Posterior cingulate gyrus (tissue), 11 donors: ENCODE data around the gene CAND2.
A peak's percentile ranks its signal among the peaks of the same experiment; 100 is the strongest.

ENCODE experiments used
- DNase-seq, 10 donors: peaks; one replicate each; pipeline versions ENCODE4 v3.0.0 to v3.0.0-alpha.2; 2020 to 2021; ENCODE audit warnings: mixed read lengths in 3 of 10
- intact Hi-C: fragments of 100-400 bp; cut with DNase I; formaldehyde crosslinking; loops from one replicate; pipeline ENCODE4 v1.15.1; 2023

Gene CAND2

DNA sequence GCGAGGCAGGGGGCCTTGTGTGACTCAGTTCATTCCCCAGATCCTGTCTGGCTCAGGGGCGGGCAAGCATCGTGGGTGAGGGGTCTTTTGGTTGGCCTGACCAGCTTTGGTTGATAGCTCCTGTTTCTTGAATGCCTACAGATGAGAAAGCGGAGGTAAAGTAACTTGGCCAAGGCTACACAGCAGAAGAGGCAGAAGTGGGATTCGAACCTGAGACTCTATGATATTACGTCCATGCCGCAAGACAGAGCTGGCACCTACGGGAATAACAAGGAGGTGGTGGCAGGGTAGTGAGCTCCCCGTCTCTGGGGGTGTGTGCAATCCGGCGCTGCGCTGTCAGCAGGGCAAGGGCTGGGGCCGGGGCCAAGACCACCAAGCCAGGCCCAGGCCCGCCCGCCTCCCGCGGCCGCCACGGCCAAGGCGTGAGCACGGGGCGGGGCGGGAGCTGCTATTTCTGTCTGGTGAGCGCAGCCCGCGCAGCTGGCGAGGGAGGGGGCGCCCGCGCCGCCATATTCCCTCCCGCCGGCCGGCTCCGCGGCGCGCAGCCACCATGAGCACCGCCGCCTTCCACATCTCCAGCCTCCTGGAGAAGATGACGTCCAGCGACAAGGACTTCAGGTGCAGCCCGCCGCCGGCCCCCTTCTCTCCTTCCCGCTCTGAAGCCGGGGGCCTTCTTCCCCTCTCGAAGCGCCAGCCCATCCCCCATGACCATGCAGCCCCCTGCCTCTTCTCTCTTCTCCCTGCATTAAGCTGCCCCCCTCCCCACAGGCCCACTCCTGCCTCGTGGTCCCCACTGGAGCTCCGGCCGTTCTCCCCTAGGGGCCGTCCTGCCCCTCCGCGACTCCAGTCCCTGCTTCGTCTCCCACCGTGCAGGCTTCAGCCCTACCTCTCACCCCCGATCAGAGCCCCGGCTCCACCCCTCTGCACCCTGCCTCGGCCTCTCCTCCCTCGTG, at the start of gene CAND2:
CAND2 (plus strand) TSS at position 510 of the 953 bp plus-strand sequence; CDS start at position 551, 41 bp downstream.
- intact Hi-C loops = no loop called here
- peak; percentile 46 to 96 (median 64) for DNase-seq

DNA sequence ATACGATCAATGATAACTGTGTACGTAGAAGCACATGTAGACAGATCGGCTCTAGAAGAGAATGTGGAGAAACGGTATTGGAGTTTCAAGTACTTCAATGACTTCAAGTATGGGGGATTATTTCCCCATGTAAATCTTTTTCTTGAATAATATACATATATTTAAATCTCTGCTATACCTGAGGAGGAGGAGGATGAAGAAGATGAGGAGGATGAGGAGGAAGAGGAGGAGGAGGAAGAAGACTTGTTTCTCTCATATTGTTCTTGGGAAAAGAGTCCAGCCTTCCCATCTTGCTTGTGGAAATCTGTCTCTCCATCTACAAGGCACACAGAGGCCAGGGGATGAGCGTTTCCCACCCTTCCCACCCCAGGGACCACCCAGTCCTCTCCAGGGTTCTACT, 48.0 kb upstream of the CAND2 start:
- no peak for DNase-seq
- intact Hi-C loops = no loop called here

DNA sequence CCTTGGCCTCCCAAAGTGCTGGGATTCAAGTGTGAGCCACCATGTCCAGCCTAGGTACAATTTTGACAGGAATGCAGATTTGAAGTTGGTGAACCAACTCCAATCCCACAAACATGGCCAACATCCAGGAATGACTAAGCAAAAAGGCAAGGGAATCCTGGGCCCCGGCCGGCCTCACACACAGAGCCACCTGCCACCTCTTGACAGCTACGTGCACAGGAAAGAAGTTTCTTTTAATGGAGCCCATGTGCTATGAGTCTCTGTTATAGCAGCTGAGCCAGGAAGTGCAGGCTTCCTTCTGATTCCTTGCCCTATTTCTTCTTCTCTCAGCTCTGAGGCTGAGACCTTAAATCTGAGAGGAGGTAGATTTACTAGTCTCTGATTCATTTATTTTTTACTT, 46.3 kb upstream of the CAND2 start:
- DNase-seq = peak in 6 of 10 donors; percentile 16 to 87 (median 58)
- intact Hi-C loops = no loop called here

DNA sequence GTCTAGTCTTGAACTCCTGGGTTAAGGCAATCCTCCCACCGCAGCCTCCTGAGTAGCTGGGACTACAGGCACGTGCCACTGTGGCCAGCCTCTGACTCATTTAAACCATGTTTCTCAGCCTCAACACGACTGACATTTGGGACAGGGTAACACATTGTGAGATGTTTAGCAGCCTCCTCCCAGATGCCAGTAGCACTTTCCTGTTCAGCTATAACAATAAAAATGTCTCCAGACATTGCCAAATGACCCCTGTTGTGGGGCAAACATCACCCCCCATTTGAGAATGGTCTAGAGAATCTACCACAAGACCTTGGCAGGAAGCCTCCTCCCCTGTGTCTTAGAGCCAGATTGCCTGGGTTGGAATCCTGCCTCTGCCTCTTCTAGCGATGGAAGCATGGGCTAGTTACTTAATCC, 45.8 kb upstream of the CAND2 start:
- peak in 2 of 10 donors; percentile 15 to 44 for DNase-seq
- intact Hi-C loops = no loop called here

DNA sequence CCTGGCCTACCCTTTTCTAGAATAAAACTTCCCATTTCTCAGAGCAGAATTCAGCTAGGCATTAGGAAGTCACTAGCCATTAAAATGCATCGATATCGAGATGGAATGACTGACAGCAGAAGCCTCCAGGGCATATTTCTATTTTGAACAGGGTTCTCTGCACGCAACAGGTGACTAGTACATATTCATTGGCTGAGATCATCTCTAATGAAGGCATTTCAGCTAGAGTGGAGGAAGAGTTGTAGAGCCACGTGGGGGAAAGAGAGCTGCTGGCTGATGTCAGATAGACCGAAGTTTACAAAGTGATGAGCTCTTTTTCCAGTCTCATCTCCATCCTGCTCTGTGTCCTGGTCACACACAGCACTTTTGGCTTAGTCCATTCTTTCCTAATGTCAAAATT, 44.9 kb upstream of the CAND2 start:
- peak in 1 of 10 donors; percentile 13 for DNase-seq
- intact Hi-C loops = no loop called here

DNA sequence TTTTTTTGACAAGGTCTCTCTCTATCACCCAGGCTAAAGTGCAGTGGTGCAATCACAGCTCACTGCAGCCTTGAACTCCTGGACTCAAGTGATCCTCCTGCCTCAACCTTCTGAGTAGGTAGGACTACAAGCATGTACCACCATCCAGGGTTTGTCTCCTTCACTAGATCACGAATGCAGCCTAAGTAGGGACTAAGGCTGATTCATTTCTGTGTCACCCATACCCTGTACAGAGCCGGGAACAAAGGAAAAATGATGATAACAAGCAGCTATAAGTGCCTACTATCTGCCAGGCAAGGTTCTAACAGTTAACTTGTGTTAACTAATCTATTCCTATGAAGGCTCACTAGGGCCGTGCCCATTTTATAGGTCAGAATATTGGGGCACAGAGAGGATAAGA, 44.4 kb upstream of the CAND2 start:
- DNase-seq = peak in 1 of 10 donors; percentile 3
- intact Hi-C loops = no loop called here

DNA sequence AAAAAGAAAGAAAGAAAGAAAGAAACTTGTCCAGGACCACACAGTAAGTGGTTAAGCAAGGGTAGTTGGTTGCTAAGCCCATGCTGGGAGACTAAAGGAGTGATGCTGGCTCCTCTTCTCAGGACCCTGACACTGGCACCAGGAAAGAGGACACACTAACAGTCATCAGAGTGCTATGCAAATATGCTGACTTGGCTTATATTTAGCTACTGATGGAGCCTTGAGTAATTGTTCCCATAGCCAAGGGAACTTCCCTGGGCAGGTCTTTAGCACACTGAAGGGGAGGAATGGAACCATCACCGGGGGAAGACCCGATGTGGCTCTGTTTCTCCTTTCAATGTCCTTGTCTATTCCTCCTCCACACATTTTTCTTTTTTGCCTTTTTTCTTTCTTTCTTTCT, 43.7 kb upstream of the CAND2 start:
- intact Hi-C loops = no loop called here
- no peak for DNase-seq

DNA sequence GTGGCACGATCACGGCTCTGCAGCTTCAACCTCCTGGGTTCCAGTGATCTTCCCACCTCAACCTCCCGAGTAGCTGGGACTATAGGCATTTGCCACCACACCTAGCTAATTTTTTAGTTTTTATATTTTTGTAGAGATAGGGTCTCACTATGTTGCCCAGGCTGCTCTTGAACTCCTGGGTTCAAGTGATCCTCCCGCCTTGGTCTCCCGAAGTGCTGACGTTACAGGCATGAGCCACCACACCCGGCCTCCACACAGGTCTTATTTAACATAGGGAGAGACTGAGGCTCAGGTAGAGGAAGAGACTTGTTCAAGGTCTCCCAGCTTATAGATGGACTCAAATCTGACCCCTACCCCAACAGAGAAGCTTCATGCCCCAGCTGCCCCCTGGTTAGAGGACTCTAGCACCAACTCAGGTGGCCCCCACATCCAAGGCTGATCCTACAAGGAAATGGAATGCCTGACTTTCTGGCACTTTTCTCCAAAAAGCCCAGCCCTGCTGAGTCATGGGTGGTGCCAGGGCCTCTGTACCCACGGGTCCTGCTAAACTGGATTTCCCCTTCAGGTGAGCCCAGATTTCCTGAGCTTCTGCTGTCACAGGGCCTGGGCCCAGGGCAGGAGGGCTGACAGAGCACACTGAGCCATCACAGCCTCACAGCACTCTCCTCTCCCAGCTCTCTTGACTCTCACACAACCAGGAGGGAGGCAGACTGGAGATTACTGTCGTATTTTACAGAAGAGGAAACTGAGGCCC, 43.0 kb upstream of the CAND2 start:
- DNase-seq = peak in 2 of 10 donors; percentile 42 to 57
- intact Hi-C loops = no loop called here

DNA sequence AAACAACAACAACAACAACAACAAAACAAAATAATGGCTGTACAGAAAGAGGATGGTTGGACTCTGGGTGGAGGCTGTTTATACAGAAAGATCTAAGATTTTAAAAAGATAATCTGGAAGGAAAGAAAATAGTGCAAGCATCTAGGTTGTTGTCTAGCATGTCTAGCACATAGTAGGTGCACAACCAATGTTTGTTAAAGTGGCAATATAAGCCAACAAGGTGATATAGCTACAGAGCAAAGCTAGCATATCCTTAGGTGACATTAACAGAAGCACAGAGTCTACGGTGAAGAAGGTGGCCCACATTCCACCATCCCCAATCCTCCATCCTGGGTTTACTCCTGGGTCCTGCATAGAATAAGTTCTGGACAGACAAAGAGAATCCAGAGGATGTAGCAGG, 42.2 kb upstream of the CAND2 start:
- peak in 1 of 10 donors; percentile 6 for DNase-seq
- intact Hi-C loops = no loop called here

DNA sequence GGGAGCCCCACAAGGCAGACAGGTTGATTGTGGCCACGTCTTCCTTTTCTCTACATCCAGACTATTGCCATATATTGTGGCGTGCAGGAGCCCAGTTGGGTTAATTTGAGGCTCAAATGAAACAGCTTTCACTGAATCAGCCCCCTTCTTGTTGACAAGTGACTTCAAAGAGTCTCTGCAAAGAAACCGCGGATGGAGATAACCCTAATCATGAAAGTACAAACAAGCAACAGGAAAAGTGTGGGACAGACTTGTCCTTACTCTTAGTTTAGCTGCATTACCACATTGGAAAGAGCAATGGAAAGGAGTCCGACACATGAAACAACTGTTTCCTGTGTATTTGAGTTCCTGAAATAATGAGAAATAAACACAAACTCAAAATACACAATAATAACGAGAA, 40.7 kb upstream of the CAND2 start:
- intact Hi-C loops = no loop called here
- DNase-seq = peak in 2 of 10 donors; percentile 17 to 26

DNA sequence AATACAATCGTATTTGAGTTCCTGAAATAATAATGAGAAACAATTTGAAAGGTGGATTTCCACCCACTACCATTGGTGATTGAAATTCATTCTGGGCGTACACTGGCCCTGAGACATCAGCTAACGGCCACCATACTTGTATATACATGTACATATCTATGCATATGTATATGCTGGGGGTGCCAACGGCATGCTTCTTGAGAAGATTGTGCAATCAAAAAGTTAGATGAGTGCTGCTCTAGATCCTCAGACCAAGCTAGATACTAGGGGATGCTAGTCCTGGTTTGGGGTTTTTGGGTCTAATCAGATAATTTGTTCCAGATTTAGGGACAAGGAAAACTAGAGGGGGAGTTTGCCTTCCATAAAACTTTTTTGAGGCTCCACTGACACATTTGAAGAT, 40.3 kb upstream of the CAND2 start:
- DNase-seq = peak in 2 of 10 donors; percentile 1 to 6
- intact Hi-C loops = no loop called here

DNA sequence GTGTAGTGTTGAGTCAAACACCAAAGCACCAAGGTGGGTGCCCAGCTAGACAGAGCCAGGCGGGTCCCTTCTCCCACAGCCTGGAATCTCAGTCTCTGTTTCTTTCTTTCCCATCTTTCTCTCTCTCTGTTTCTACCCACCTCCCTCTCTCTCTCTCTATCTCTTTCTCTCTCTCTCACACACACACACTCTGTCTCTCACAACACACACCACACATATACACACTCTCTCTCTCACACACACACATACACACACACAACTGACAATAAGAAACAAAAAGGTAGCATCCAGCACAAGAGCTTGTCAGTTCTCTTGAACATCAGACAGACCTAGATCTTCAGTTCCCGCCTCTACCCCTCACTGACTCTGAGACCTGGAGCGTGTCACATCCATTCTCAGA, 39.8 kb upstream of the CAND2 start:
- DNase-seq = peak in 2 of 10 donors; percentile 8 to 10
- intact Hi-C loops = no loop called here

DNA sequence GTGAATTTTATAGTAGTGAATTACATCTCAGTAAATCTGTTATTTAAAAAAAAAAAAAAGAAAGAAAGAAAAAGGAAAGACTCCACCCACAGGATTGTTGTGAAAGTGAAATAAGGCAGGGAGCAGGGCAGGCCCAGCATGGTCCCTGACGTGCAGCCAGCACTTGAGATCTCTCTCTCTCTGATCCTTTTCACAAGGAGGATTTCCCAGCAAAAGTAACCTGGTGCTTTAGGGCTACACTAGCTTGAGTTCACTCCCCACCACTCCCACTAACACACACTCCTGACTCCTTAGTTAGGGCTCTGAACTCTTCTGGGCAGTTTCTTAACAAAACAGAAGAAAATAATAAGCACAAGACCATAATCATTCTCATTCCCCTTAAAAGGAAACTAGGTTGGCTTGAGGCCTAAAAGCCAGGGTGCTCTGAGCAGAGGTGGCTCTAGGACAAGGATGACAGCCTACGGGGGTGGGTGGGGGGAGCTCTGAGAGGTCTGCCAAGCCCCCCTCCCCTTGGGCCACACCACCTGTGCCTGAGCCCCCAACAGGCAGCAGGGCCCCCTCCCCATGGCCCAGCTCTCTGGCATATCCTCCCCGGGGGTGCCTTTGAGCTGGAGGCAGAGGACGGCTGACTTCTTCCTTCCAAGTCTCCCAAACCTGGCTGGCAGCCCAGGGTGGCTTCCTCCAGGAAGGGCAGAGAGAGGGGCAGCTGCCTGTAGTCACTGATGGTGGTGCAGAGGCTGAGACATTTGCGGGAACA, 38.3 kb upstream of the CAND2 start:
- peak in 2 of 10 donors; percentile 59 to 80 for DNase-seq
- intact Hi-C loops = no loop called here

DNA sequence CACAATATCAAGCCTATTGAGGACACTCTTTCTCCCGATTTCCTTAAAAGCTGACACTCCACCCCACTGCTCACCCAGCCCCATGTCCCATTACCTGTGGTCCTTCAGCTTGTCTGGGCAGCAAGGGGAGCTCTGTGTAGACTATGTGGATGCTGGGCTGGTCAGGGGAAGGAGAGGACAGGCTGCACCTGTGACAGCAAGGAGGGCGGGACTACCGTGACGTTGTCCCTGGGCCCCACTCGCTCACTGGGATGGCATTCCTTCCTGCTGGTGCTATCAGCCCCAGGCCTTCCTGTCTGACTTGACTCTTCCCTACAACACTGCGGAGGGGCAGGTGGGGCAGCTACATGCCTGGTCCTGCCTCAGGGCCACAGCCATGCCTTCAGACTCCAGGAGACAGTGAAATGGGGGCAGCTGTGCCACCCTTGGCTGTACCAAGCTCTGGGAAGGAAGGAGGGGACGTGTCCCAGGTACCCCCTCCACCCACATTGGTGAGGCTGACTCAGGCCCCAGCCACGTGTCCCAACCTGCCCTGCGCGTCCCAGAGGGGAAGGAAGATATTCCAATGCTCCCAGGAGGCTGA, 37.3 kb upstream of the CAND2 start, which contains the start of gene TMEM40:
TMEM40 (minus strand) TSS at position 163 of the 583 bp plus-strand sequence. CDS start 9,427 bp downstream, outside the sequence.
- peak in 2 of 10 donors; percentile 45 to 73 for DNase-seq
- intact Hi-C loops = no loop called here

DNA sequence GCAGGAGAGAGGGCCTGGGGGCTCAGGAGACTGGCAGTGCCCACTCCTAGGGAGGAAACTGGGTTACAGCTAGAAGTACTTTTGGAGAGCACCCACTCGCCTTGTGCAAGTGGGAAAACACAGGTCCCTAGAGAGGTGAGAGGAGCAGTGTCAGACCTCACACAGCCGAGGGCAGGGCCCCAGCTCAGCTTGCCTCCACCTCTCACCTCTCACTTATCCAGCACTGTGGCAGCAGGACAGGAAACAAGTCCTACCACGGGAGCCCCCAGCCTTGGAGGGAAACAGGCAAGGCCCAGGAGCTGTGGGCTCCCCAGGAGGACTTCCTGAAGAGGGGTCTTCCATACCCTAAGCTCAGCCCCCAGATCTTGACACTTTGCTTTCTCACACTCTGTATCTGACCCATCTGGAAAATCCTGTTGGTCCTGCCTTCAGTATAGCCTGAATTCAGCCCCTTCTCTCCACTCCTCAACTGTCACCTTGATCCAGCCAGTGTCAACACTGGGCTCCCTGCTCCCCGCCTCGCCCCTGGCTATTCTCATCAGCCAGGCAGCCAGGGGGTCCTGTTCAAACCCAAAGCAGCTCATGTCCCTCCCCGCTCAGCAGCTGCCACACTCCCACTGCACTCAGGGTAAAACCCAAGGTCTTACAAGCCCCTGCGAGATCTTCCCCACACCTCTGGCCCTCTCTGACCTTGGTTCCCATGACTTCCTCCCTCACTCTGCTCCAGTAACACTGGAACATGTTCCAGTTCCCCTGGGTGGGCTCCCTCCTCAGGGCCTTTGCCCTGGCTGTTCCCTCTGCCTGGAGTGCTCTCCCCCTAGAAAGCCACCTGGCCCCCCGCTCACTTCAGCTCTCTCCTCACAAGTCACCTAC, 36.6 kb upstream of the CAND2 start:
- intact Hi-C loops = no loop called here
- DNase-seq = peak in 2 of 10 donors; percentile 44 to 66

DNA sequence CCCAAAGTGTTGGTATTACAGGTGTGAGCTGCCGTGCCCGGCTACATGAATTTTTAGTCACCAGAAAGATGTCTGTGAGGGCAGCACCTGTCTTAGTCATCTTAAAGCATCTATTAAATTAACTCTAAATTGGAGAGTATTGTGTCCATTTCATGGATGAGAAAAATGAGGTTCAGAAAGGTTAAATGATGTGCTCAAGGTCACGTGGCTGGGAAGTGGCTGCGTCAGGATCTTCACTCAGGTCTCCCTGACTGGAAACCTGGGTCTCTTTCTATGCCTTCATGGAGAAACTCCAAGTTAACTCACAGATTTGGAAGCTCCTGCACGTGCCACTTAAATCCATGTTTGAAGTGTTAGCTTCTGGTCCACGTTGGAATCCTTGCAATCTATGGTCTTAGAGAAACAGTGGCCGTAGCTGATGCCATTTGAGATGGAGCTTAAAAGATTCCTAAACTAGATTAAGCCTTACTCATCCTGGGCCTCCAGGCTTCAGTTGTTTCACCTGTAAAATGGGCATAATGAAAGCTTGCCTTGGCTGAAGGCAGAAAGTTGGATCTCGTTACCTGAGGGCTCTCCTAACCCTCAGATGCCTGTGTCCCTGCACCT, 32.2 kb upstream of the CAND2 start:
- intact Hi-C loops = no loop called here
- DNase-seq = no peak

DNA sequence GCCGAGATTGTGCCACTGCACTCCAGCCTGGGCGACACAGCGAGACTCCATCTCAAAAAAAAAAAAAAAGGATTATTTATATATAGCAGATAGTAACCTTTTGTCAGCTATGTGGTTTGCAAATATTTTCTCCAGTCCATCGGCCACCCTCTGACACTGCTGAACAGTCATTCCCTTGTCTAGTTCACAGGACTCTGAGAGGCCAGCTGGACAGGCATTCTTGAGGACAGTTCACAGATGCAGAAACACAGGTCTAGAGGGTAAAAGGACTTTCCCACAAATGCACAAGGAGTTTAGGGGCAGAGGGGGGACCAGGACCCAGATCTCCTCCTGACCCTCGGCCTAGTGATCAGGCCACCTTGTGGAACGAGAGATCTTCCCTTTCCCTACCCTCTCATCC, 29.9 kb upstream of the CAND2 start:
- no peak for DNase-seq
- intact Hi-C loops = no loop called here

DNA sequence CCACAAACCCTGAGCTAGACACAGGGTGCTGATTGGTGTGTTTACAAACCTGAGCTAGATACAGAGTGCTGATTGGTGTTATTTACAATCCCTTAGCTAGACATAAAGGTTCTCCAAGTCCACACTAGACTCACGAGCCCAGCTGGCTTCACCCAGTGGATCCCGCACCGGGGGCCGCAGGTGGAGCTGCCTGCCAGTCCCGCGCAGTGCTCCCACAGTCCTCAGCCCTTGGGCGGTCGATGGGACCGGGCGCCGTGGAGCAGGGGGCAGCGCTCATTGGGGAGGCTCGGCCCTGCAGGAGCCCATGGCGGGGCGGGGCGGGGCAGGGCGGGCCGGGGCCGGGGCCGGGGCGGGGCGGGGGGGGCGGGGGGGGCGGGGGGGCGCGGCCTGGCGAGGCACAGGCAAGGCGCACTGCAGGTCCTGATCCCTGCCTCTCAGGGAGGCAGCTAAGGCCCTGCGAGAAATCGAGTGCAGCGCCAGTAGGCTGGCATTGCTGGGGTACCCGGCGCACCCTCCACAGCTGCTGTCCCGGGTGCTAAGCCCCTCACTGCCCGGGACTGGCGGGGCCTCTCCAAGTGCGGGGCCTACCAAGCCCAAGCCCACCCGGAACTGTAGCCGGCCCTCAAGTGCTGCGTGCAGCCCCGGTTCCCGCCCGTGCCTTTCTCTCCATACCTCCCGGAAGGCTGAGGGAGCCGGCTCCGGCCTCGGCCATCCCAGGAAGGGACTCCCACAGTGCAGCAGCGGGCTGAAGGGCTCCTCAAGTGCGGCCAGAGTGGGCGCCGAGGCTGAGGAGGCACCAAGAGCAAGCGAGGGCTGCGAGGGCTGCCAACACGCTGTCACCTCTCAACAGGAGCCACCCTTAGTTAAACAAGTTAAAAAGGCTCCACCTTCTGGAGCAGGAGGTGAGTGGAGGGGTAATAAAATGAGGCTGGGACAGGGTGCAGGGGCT, 27.6 kb upstream of the CAND2 start:
- intact Hi-C loops = no loop called here
- DNase-seq = no peak
